Measurements from ENCODE around the gene OTOP2. TPM values are rescaled to one million over a fixed set of nuclear protein-coding genes. Genes with fewer than 3 reads are reported as not detected.

The OTOP2 gene
- total RNA-seq, 1 experiment from 2014 or later: not detected

DNA sequence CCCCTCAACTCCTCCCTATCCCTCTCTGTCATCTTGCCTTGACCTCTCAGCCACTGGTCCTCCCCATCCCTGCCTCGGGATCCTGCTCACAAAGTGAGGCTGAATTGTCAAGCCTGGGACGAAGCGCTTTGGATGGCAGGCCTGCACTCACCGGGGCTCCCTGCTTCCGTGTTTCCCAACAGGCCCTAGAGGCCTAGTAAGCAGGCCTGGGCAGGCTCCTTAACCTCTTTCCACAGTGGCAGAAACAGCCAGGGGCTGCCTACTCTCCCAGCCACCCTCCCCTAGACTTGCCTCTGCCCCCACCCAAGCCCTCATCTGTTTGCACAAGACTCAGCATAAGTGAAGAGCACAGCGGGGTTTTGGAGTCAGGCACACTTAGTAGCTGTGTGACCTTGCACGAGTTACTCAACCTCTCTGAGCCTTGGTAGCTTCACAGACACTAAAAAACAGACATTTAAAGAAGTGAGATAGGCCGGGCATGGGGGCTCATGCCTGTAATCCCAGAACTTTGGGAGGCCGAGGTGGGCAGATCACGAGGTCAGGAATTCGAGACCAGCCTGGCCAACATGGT is 25.6 kb upstream of the OTOP2 start:
- TF ChIP-seq EZH2 (IDR thresholded peaks at IDR 0.05; ENCODE audit: borderline replicate concordance, low read depth, low read length, poor library complexity, severe bottlenecking): no peak
- TF ChIP-seq, protein P1, sequence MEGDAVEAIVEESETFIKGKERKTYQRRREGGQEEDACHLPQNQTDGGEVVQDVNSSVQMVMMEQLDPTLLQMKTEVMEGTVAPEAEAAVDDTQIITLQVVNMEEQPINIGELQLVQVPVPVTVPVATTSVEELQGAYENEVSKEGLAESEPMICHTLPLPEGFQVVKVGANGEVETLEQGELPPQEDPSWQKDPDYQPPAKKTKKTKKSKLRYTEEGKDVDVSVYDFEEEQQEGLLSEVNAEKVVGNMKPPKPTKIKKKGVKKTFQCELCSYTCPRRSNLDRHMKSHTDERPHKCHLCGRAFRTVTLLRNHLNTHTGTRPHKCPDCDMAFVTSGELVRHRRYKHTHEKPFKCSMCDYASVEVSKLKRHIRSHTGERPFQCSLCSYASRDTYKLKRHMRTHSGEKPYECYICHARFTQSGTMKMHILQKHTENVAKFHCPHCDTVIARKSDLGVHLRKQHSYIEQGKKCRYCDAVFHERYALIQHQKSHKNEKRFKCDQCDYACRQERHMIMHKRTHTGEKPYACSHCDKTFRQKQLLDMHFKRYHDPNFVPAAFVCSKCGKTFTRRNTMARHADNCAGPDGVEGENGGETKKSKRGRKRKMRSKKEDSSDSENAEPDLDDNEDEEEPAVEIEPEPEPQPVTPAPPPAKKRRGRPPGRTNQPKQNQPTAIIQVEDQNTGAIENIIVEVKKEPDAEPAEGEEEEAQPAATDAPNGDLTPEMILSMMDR (conservative IDR thresholded peaks at IDR 0.05; ENCODE audit: low read depth, low read length): no peak
- H3K27me3 ChIP-seq (replicated peaks; ENCODE audit: insufficient read depth, low read depth, low read length, poor library complexity): peaks cover 63% of the 10 kb centered on the region
- BruUV-seq (replicated peaks): no TSS peak
- no peak overlapping the region for H3K4me3 ChIP-seq (ENCODE audit: low read depth, low read length, poor library complexity, severe bottlenecking)
- no peaks in the 10 kb centered on the region for H3K36me3 ChIP-seq (ENCODE audit: insufficient read depth, low read length, poor library complexity, severe bottlenecking)
- no peaks in the 10 kb centered on the region for H3K4me1 ChIP-seq (ENCODE audit: insufficient read depth, low read length, poor library complexity, severe bottlenecking)
- H3K9me3 ChIP-seq (ENCODE audit: low read depth, low read length, poor library complexity, severe bottlenecking): no peaks in the 10 kb centered on the region
- POLR2A ChIA-PET (ENCODE audit: low non-redundant PET): no interaction called here
- intact Hi-C loops (cut with micrococcal nuclease; ENCODE audit: unreplicated experiment): no loop called here
- H3K27ac ChIP-seq (ENCODE audit: low read depth, low read length, poor library complexity, severe bottlenecking): no peak overlapping the region
- CTCF ChIA-PET: no interaction called here
- DNase-seq (ENCODE audit: low spot score): no peak

DNA sequence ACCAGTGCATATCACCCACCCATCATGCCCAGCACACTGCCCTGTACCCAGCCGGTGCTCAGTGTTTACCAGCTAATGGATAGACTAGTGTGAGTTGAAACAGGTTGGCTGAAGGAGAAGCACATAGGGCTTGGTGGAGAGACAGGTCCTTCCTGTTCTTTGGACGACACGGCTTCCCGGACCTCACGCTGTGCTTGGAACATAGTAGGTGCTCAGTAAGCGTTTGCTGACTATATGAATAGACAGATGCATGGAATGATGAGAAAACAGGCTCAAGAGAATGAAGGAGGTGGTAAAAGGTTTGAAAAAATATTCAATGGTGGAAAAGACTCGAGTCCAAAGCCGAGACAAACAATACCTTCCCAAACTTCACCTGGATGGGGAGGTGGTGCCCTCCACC is 23.9 kb upstream of the OTOP2 start:
- Histone ChIP-seq H3K9me3 (ENCODE audit: low read depth, low read length, poor library complexity, severe bottlenecking) (no peaks in the 10 kb centered on the region), H3K27ac (ENCODE audit: low read depth, low read length, poor library complexity, severe bottlenecking) (no peak overlapping the region), H3K4me1 (ENCODE audit: insufficient read depth, low read length, poor library complexity, severe bottlenecking) (no peaks in the 10 kb centered on the region), H3K36me3 (ENCODE audit: insufficient read depth, low read length, poor library complexity, severe bottlenecking) (no peaks in the 10 kb centered on the region), H3K27me3 (replicated peaks; ENCODE audit: insufficient read depth, low read depth, low read length, poor library complexity) (peaks cover 45% of the 10 kb centered on the region), H3K4me3 (ENCODE audit: low read depth, low read length, poor library complexity, severe bottlenecking) (no peak overlapping the region)
- intact Hi-C loops (cut with micrococcal nuclease; ENCODE audit: unreplicated experiment): no loop called here
- DNase-seq (ENCODE audit: low spot score): no peak
- POLR2A ChIA-PET (ENCODE audit: low non-redundant PET): no interaction called here
- no TSS peak for BruUV-seq (replicated peaks)
- TF ChIP-seq EZH2 (IDR thresholded peaks at IDR 0.05; ENCODE audit: borderline replicate concordance, low read depth, low read length, poor library complexity, severe bottlenecking): no peak
- TF ChIP-seq, protein P1 (conservative IDR thresholded peaks at IDR 0.05; ENCODE audit: low read depth, low read length): no peak
- CTCF ChIA-PET: interaction anchor here (1.2 kb wide), 1 partner anchor 214 kb away, joined by 3 read pairs; no protein-coding TSS in a partner anchor

- Histone ChIP-seq H3K9me3 (ENCODE audit: low read depth, low read length, poor library complexity, severe bottlenecking) (no peaks in the 10 kb centered on the region), H3K4me3 (ENCODE audit: low read depth, low read length, poor library complexity, severe bottlenecking) (no peak overlapping the region), H3K27ac (ENCODE audit: low read depth, low read length, poor library complexity, severe bottlenecking) (no peak overlapping the region), H3K27me3 (replicated peaks; ENCODE audit: insufficient read depth, low read depth, low read length, poor library complexity) (peaks cover 32% of the 10 kb centered on the region), H3K4me1 (ENCODE audit: insufficient read depth, low read length, poor library complexity, severe bottlenecking) (no peaks in the 10 kb centered on the region), H3K36me3 (ENCODE audit: insufficient read depth, low read length, poor library complexity, severe bottlenecking) (no peaks in the 10 kb centered on the region)
- DNase-seq (ENCODE audit: low spot score): no peak
- intact Hi-C loops (cut with micrococcal nuclease; ENCODE audit: unreplicated experiment): no loop called here
- BruUV-seq (replicated peaks): no TSS peak
- ChIA-PET POLR2A (ENCODE audit: low non-redundant PET) (no interaction called here), CTCF (no interaction called here)
- TF ChIP-seq, protein P1 (conservative IDR thresholded peaks at IDR 0.05; ENCODE audit: low read depth, low read length): no peak
- no peak for TF ChIP-seq EZH2 (IDR thresholded peaks at IDR 0.05; ENCODE audit: borderline replicate concordance, low read depth, low read length, poor library complexity, severe bottlenecking)
These were observed 22.5 kb upstream of the OTOP2 start for GRCh38 chr17:74901353-74902135.

Measured in A673 (cell line).